NB4 (cell line): ENCODE measurements around the gene PRMT9.

Source experiments
- DNase-seq: peaks from one replicate; pipeline ENCODE4 v3.0.0; 2010; ENCODE audit warnings: low read depth
- H3K4me3 ChIP-seq: one replicate; pipeline ENCODE4 v1.5.1; 2011; ENCODE audit warnings: mild to moderate bottlenecking, low read depth, low read length, moderate library complexity
- MYC ChIP-seq: IDR thresholded peaks from 2 replicates; pipeline ENCODE4 v1.6.1; 2011; ENCODE audit warnings: low read depth, low read length
- POLR2A ChIP-seq: IDR thresholded peaks from 2 replicates; pipeline ENCODE4 v1.6.1; 2011; ENCODE audit warnings: mild to moderate bottlenecking; ENCODE audit not compliant: insufficient read length; ENCODE audit errors: extremely low read depth
- TF ChIP-seq, protein P1 (sequence below): IDR thresholded peaks from 2 replicates; pipeline ENCODE4 v1.6.1; 2011; ENCODE audit warnings: low read depth, low read length
- TF ChIP-seq, protein P2 (sequence below): IDR thresholded peaks from one replicate; pipeline ENCODE4 v1.5.1; 2012; ENCODE audit warnings: low read depth, low read length

PRMT9 gene

DNA sequence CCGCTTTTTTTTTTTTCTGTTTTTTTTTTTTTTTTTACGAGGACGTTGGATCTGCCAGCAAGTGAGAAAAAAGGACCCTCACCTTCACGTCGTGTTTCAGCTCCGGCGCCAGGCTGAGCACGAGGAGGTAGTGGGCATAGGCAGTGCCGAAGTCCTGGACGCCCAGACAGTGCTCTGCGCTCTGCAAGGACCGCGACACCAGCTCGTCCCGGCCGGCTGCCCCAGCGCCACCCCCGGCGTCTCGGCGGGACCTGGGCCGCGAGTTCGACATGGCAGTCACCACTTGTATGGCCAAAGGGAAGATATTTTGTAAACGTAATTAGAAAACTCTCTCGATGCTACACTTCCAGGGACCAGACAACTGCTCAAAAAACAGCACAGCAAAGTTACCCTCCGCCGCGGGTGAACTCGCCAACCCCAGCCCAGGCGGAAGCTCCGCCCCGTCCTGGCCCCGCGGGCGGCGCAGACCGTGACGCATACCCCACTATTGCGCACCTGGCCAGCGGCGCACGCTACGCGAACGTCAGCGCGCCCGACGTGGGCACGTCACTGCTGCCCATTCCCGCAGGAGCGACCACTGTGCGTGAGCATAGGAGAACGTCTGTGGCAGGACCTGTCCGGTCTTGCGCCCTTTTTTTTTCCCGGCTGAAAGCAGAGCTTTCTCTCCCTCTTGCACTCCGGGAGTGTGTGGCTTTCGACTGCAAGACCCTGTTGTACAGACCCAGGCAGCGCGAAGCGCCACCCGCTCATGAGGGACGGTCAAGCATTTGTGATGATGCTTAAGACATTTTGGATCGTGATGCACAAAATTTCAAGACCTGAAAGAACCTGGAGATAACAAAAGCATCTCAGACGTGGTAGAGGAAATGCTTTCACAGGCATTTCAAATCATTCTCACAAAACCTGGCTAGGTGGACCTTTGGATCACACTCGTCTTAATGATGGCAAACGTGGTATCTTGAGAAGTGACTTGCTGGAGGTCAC is at the start of gene PRMT9:
TSS of gene PRMT9 (minus strand) at position 447 of the 984 bp plus-strand sequence. CDS start at position 271, 176 bp downstream.
- peak; percentile 90 for DNase-seq
- H3K4me3 ChIP-seq = peak within 1 kb of the TSS; percentile 77
- TF ChIP-seq, protein P1, sequence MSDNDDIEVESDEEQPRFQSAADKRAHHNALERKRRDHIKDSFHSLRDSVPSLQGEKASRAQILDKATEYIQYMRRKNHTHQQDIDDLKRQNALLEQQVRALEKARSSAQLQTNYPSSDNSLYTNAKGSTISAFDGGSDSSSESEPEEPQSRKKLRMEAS = peak; percentile 64
- peak; percentile 64 for TF ChIP-seq MYC
- peak; percentile 95 for TF ChIP-seq POLR2A
- TF ChIP-seq, protein P2, sequence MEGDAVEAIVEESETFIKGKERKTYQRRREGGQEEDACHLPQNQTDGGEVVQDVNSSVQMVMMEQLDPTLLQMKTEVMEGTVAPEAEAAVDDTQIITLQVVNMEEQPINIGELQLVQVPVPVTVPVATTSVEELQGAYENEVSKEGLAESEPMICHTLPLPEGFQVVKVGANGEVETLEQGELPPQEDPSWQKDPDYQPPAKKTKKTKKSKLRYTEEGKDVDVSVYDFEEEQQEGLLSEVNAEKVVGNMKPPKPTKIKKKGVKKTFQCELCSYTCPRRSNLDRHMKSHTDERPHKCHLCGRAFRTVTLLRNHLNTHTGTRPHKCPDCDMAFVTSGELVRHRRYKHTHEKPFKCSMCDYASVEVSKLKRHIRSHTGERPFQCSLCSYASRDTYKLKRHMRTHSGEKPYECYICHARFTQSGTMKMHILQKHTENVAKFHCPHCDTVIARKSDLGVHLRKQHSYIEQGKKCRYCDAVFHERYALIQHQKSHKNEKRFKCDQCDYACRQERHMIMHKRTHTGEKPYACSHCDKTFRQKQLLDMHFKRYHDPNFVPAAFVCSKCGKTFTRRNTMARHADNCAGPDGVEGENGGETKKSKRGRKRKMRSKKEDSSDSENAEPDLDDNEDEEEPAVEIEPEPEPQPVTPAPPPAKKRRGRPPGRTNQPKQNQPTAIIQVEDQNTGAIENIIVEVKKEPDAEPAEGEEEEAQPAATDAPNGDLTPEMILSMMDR = no peak

DNA sequence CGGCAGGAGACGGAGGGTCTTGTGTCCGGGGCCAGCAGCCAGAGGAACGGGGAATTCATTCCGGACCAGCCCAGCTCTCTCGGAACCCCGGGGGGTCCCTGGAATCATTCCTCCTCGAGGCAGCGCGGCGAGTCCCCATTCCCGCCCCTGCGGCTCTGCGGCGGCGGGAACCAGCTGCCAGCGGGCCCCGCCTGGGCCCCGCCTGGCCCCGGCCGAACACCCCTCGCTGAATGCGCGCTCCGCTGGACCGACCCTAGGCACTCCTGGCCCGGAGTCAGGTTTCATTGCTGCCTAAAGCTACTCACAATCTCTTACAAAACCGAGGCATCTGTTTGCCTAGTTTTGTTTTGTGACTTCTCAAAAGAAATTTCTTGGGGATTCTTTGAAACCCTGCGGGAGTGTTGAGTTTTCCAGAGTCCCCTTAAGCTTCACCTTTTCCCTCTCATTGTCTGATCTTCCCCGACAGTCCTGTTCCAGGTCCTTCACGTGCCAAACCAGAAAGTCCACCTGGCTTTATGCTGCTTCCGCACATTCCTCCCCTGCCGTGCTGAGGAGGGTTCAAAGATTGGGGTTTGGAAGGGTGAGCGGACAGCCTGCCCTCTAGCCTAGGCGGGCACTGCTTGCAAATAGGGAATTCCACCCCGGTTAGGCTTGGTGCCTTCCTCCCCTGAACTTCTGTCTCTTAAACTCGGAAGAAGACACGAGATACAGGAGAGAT is 48.7 kb upstream of the PRMT9 start:
- no peak for DNase-seq
- TF ChIP-seq, protein P2 = no peak
- TF ChIP-seq, protein P1 = no peak
- no peak for TF ChIP-seq POLR2A

DNA sequence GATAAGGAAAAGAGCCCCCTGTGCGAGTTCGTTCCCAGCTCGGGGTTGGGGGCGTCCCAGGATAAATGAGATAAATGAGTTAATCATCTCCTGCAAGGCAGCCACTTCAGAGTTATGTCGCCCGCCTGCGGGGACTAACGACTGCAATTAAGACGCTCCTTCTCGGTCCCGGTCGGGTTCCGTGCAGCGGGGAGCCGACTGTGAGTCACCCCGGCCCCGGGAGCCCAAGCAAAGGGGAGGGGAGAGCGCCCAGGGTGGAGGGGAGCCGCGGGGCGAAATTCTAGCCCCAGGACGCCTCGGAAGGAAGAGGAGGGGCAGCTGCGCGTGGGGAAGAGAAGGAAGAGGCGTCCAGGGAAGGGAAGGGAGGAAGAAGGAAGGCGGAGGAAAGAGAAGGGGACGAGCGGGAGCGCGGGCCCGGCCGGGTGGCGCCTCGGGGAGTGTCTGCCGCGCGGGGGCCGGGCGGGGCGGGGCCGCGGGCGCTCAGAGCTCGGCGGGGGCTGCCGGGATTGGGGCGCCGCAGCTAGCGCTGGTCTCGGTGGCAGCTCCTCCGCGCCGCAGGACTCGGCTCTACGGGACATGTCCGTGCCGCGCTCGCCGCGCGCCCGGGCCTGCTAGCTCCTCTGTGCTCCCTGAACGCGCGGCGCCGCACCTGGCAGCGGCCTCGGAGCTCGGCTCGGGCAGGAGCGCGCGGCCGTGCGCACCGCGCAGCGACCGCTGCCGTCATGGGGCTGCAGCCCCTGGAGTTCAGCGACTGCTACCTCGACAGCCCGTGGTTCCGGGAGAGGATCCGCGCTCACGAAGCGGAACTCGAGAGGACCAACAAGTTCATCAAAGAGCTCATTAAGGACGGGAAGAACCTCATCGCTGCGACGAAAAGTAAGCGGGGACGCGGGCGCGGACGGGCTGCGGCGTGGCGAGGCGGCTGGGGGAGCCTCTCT is 47.9 kb upstream of the PRMT9 start, which contains the start of gene ARHGAP10:
TSS of gene ARHGAP10 (plus strand) at position 509 of the 938 bp plus-strand sequence. CDS start at position 723, 214 bp downstream.
- no peak within 1 kb of the TSS for H3K4me3 ChIP-seq
- peak; percentile 61 for DNase-seq
- TF ChIP-seq, protein P1 = no peak
- TF ChIP-seq POLR2A = no peak
- TF ChIP-seq, protein P2 = no peak

More for the DNA sequence above, 48.7 kb upstream of the PRMT9 start:
- H3K4me3 ChIP-seq = no peak overlapping the region

DNA sequence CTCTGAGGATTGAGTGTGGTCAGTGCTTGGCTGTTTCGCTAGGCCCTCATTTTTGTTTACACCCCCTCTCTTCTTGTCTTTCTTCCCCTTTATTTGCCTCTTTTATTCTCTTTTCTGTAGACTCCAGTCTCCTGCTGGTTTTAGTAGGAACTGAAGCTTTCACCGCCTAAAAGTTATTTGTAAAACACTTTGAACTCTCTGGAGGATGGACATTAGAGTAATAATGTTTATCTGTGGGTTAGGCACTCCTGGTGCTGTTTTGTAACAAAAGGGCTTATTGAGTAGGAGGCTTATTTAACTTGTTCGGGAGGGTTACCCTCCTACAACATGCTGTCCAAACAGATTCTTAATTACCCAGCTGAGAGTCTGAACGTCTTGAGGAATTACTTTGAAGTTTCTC is 46.4 kb upstream of the PRMT9 start:
- no peak overlapping the region for H3K4me3 ChIP-seq
- no peak for DNase-seq
- TF ChIP-seq, protein P1 = no peak
- TF ChIP-seq MYC (no peak), POLR2A (no peak)
- TF ChIP-seq, protein P2 = no peak

DNA sequence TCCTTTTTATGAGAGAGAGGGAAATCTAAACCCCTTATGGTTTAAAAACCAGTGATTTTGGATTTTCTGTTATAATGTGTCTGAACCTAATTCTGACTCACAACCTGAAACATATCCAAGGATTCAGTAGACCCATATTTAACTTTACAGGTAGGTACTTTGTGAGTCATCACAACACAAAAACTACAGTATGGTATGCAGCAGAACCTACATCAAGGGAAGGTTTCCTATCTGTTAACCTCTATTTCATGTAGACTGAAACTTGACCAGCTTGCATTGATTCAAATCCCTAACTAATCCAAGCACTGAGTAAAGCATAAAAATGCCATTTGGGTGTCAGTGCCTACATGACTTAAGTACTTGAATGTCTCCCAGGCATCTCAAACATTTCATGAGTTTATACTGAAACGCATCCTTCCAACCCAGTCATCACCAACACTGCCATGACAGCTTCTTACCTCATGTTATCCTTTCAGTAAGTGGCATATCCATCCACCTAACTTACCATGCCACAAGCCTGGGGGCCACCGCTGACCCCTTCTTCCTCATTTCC is 43.6 kb upstream of the PRMT9 start:
- no peak overlapping the region for H3K4me3 ChIP-seq
- TF ChIP-seq MYC (no peak), POLR2A (no peak)
- TF ChIP-seq, protein P1 = no peak
- TF ChIP-seq, protein P2 = no peak
- DNase-seq = no peak
